GM10266 (cell line): ENCODE results near the gene FNTB.

Experiments used
- DNase-seq: peaks from one replicate; pipeline ENCODE4 v3.0.0; 2012; ENCODE audit errors: extremely low spot score
- TF ChIP-seq, protein P1 (sequence below): IDR thresholded peaks from 2 replicates; pipeline ENCODE4 v1.5.1; 2012; ENCODE audit warnings: mild to moderate bottlenecking, low read depth; ENCODE audit not compliant: control insufficient read depth, insufficient read depth; ENCODE audit errors: missing control alignments

The FNTB gene

DNA sequence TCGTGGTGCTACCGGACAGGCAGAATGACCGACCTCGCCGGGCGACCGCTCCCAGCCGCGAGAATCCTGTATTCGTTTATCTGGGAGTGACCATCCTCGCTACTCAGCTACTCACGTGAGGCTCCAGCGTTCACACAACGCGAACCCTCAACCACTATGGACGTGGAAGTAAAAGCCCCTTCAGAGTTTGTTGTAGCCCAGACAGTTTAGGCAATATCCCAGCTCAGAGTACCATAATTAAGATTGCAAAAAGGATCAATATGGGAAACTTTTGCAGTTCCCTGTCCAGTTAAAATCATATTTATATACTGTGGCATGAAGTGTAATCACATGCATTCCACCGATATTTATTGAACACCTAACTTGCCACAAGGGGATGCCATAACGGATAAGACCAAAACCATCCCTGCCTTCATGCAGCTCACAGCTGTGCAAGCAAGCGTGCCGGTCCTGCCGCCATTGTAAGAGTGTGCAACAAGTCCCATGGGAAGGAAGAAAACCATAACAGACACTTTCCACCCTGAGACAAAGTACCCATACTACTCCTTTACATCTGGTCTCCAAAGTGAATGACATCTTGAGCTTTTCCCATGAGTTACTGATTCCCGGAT is 116.6 kb downstream of the FNTB start:
- TF ChIP-seq, protein P1, sequence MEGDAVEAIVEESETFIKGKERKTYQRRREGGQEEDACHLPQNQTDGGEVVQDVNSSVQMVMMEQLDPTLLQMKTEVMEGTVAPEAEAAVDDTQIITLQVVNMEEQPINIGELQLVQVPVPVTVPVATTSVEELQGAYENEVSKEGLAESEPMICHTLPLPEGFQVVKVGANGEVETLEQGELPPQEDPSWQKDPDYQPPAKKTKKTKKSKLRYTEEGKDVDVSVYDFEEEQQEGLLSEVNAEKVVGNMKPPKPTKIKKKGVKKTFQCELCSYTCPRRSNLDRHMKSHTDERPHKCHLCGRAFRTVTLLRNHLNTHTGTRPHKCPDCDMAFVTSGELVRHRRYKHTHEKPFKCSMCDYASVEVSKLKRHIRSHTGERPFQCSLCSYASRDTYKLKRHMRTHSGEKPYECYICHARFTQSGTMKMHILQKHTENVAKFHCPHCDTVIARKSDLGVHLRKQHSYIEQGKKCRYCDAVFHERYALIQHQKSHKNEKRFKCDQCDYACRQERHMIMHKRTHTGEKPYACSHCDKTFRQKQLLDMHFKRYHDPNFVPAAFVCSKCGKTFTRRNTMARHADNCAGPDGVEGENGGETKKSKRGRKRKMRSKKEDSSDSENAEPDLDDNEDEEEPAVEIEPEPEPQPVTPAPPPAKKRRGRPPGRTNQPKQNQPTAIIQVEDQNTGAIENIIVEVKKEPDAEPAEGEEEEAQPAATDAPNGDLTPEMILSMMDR = peak; percentile 23
- no peak for DNase-seq

DNA sequence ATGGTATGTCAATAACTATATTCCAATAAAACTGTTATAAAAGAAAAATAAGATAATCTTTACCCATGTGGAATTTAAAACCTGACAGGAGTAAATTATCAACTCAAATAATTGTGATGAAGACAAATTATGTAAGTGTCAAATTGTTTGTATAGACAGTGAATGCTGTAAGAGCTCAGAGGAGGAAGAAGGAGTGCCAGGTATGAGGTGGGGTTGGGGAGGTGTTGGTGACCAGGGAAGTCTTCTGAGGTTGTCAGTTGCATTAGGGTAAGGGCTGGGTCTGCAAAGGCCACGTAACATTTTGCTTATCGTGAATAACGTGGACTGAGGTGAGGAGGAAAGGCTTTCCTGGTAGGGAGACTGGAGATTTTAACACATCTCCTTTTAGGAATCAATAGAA is 118.1 kb downstream of the FNTB start:
- DNase-seq = no peak
- TF ChIP-seq, protein P1 = no peak

DNA sequence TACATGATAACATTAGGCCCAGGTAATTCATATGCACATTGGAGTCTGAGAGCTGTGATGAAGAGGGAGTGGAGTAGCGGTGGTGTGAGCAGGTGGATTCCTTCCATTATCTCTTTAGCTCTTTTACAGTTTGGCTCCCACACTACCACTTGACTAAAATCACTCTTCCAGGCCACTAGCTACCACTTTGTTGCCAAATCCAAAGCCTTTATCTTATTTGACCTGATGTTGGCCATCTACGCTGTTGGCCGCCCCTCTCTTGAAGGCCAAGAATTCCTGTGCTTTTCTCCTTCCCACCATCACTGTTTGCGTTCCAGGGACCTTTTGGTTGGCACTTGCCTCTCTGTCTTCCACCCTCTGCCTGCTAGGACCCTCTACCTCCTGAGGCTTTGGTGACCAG is 119.6 kb downstream of the FNTB start:
- DNase-seq = no peak
- TF ChIP-seq, protein P1 = no peak

DNA sequence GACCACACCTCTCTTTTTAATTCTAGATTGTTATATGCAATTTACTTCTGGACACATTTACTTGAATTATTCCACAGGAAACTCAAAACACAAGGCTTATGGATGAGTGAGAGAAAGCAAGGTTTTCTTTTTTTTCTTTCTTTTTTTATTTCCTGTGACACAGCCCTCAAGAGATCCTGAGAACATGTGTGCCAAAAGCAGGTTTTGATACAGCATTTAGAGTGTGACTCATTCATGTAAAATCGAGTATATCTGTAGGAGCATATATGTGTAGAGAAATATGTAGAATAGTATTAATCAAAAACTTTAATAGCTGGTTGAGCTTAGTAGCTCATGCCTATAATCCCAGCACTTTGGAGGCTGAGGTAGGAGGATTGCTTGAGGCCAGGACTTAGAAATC is 120.0 kb downstream of the FNTB start:
- TF ChIP-seq, protein P1 = no peak
- DNase-seq = no peak

DNA sequence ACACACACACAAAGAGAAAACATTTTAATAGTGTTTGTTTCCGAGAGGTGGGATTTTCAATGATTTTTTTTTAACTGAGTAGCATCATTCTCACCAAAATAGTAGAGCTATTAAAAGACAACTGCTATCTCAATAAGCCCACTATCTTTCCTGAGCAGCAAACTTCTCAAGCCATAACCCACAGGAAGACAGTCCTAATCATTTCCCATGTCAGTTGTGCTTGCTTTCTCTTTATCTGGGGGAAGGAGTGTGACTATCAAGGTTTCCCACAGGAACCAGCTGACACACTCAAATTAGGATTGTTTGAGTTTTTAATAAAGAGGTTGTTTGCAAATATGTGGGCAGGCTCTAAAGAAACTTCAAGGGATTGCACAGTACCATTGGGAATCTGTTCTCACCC is 120.5 kb downstream of the FNTB start:
- TF ChIP-seq, protein P1 = no peak
- no peak for DNase-seq

DNA sequence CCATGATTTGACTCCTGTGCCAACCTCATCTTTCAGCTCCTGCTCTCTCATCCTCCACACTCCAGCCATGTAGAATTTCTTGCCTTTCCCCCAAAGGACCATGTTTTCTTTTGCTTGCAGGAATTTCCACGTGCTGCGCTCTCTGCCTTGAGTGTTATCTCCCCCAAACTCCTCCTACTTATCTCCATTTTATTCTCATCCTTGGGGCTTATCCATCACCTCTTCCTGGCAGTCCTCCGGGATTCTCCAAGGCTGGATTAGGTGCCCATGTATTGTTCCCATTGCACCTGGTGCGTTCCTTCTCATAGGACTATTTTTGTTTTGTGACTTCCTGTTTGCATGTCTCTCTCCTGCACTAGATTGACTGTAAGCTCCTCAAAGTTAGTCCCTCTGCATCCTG is 122.7 kb downstream of the FNTB start:
- DNase-seq = no peak
- TF ChIP-seq, protein P1 = no peak

DNA sequence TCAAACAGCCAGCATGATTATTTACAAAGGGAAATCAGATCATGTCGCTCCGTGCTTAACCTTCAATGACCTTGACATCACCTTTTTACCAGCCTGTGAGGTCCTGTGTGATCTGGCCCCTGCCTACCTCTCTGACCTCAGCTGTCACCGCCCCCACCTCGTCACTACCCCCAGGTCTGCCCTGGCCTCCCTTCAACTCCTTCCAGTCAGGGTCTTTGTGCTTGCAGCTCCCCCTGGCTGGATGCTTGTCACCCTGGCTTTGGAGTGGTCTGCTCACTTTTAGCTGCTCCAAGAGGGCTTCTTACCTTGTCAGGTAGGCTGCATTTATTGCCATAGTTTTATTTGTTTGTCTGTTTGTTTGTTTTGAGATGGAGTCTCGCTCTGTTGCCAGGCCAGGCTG is 123.8 kb downstream of the FNTB start:
- TF ChIP-seq, protein P1 = no peak
- DNase-seq = no peak
